GM21423 (cell line): ENCODE data around the gene DBI.
"Not testable (repeated sequence)": the region's sequence is repeated elsewhere in the genome, so short reads cannot be mapped to it uniquely, and the experiment has no call there.

Experiments used
- ATAC-seq: cut with Tn5 transposase; IDR thresholded peaks from one replicate; pipeline ENCODE4 v1.9.1; 2021; ENCODE audit warnings: mild to moderate bottlenecking, moderate library complexity; ENCODE audit not compliant: unreplicated experiment

The DBI gene

DNA sequence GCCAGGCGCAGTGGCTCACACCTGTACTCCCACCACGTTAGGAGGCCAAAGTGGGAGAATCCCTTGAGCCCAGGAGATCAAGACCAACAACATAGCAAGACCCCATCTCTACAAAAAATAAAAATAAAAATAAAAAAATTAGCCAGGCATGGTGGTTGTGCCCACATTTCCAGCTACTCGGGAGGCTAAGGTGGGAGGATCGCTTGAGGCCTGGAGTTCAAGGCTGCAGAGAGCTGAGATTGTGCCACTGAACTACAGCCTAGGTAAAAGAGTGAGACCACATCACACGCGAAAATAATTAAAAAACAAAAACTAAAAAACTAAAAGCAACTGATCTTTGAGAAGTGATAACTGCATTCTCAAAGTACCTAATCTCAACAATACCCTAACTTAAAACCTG, 2.0 kb upstream of the DBI start:
- ATAC-seq, result no peak

DNA sequence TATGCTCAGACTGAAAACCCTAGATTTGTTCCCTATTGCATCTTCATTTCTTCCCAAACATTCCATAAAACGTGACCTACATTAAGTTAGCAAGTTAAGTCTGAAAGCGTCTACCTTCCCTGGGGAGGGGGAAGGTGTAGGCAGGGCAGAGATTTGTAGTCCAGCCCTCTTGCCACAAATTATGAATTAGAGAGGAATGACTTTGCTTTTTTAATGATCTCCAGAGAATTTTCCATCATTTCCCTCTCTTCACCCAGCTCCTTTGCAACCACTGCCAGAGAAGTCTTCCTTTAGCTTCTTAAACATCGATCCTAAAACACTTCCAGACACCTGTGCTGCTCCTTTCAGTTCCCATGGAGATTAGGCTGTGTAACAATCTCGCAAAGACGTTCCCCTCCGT, 1.3 kb upstream of the DBI start:
- ATAC-seq, result no peak

DNA sequence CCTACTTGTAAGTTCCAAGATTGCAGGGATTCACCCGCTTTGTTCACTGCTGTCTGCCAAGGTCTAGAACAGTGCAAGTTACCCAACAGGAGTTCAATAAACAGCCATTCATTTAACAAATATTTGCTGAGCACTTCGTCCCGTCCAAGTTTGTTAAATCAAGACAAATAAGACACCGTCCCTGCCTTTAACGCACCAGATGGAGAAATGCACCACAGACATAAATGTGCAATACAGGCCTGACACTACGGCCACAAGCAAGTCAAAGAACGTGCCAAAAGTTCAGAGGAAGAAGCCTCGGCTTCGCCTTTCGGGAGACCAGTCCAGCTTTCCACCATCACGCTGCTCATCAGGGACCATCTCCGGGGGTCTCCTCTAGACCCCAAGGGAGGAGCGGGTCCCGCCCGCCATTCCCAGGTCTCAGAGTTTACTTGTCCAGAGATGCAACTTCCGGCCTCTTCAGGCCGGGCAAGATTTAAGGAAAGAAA, 572 bp upstream of the DBI start:
- peak; percentile 0 for ATAC-seq

GRCh38 chr2:119367472-119368099, 809 bp downstream of the DBI start:
- peak; percentile 27 for ATAC-seq

GRCh38 chr2:119369845-119370244, 3.1 kb downstream of the DBI start:
- ATAC-seq, result no peak

DNA sequence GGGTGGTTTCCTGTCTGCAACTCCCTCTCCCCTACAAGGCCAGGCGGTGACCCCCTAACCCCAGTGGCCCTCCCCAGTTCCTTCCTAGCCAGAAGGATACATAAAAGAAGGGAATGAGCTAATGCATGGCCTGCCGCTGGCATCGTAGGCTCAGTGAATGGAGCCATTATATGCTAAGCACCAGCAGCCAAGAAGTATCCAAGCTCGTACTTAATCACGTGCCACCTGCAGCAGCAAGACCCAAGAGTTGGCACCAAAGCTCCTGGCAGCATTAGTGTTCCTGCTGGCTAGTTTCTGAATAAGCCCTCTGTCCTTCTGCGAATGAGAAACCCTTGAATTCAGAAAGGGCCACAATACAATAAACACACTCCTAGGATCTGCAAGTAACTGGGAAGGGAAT, 4.3 kb downstream of the DBI start:
- no peak for ATAC-seq

- no peak for ATAC-seq
Measured at GRCh38 chr2:119372778-119373568, 6.2 kb downstream of the DBI start.

GRCh38 chr2:119373907-119374745, 7.3 kb downstream of the DBI start:
- not testable (repeated sequence) for ATAC-seq

DNA sequence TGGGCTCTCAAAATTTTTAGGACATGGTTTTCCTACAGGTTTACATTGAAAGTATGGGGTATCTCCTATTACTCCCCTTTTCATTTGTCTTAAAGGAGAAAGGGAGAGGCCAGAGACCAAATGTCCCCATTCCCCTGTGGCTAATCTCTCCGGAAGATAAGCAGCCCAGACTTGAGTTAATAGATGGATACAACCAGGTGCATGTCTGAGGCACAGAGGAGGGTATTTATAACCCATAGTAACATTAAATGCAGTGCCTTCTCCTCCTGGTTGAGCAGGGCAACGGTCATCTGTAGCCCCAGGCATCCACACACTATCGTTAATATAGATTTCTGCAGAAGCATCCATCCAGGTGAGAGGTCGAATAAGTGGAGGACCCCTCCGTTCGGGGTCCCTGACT, 9.6 kb downstream of the DBI start:
- not testable (repeated sequence) for ATAC-seq

- ATAC-seq, result no peak
Measured at GRCh38 chr2:119376810-119377209, 10.0 kb downstream of the DBI start.

GRCh38 chr2:119377294-119377992, 10.7 kb downstream of the DBI start:
- no peak for ATAC-seq

DNA sequence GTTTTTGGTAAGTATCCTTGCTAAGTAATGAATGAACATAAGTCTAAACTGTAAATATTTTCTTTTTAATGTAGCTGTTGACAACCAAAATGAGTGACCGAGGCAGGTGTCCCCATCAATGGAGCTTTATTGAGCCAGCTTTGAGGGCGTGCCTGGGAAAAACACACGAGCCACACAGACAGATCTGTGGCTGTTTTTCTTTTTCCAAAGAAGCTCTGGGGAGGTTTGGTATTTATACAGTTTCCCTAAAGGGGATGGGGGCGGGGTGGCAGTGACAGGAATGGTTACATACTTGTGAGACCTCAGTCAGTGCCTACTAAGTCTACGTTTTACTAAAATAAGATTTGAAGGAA, 11.2 kb downstream of the DBI start:
- ATAC-seq, result no peak

DNA sequence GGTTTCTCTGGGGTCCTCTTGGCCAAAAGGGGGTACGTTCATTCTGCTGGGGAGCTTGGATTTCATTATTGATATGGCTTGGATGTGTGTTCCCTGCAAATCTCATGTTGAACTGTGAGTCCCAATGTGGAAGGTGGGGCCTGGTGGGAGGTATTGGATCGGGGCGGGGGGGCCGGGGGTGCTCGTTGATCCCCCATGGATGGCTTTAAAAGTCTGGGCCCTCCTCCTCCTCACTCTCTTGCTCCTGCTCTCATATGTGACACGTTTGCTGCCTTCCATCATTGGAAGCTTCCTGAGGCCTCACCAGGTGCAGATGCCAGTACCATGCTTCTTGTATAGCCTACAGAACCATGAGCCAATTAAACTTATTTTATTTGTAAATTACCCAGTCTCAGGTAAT, 11.8 kb downstream of the DBI start:
- no peak for ATAC-seq

DNA sequence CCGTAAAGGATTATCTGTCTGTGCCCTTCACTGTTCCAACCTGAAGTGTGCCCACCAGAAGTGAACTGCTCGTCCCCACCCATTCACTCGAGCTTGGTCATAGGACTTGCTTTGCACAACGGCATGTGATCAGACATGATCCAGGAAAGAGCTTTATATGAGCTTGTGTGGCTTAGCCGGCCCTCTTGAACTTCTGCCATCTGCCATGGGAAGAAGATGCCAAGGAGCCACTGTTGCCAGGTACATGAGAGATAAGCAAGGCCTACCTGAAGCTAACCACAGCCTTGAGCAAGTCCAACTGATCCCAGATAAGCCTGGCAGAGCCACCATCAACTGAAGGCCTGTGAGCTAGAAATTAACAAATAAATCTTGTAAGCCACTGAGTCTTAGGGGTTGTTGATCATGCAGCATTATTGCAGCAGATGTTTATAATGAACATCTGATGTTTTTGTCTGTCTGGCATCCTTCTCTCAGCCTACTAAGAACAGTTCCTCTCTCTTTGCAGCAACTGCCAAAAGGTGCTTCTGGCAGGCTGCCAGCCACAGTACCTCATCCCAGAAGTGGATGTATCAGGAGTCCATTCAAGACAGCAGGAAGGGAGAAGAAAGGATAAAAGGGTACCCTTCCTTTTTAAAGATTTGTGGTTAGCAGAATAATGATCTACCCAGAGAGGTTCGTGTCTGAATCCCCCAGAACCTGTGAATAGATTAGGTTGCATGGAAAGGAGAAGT, 16.8 kb downstream of the DBI start:
- ATAC-seq, result no peak

DNA sequence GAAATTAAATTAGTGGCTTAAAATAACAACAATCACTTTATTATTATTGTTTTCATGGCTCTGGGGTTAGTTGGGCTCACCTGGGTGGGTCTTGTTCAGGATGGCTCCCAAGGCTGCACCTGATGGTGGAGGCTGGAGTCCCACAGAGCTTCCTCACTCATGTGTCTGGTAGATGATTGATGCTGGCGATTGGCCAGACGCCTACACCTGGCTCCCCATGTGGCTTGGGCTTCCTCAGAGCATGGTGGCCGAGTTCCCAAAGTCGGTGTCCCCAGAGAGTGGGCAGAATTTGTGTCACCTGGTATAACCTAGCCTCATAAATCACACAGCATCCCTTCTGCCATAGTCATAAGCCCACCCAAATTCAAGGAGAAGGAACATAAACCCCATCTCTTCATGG, 18.2 kb downstream of the DBI start:
- ATAC-seq, result no peak

DNA sequence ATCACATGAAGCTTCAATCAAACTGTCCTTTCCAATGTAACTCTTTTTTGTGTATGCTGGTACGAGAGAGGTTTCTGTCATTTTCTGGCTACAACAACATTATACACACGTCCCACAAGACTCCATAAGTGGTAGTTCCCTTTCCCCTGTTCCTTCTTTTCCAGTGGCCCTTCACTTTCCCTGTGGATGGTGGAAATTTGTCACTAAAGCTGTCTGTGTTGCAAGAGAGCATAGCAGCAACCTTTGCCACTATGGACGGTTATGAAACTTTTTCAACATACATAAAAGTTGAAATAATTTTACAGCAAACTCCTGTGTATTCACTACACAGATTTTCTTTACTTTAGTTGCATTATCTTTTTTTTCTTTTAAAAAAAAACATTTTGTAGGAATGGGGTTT, 18.7 kb downstream of the DBI start:
- no peak for ATAC-seq

DNA sequence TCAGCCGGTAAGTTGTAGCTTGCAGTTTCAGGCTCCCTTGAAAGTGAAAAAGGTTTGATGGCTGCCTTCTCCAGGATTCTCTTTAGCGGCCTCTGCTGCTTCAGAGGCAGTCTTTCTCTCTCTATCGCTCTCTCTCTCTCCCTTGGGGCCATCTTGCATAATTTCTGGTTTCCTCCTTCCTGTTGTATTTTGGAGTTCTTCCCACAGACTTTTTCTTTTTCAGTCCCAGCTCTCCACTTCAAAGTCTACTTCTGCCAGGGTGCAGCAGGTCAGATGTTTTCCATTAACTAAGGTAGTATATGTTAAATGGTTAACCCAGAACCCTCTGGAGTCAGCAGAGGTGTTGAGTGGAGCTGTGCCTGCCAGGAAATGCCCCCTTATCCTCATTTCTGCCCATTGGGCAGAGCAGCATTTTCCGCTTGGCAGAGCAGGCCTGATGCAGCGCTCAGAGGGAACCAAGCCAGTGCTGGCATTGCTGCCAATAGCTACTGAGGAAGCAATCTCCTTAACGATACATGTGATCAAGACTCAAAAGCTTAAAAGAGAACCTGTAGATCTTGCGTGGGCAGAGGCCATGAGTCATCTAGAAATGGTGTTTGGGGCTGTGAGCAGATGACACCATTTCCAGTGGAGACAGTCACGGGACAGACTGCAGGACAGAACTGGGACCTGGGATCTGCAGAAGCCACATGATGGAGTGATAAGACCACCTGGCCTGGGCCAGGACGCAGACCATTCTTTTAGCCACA, 20.8 kb downstream of the DBI start:
- ATAC-seq, result peak; percentile 75

GRCh38 chr2:119389615-119390306, 23.0 kb downstream of the DBI start:
- ATAC-seq, result no peak
